AG20443 (cell line): Measurements from ENCODE around the gene GMPPA.

Experiments used
- DNase-seq: peaks from one replicate; pipeline ENCODE4 v3.0.0; 2012; ENCODE audit warnings: low spot score, mixed read lengths

Gene GMPPA

DNA sequence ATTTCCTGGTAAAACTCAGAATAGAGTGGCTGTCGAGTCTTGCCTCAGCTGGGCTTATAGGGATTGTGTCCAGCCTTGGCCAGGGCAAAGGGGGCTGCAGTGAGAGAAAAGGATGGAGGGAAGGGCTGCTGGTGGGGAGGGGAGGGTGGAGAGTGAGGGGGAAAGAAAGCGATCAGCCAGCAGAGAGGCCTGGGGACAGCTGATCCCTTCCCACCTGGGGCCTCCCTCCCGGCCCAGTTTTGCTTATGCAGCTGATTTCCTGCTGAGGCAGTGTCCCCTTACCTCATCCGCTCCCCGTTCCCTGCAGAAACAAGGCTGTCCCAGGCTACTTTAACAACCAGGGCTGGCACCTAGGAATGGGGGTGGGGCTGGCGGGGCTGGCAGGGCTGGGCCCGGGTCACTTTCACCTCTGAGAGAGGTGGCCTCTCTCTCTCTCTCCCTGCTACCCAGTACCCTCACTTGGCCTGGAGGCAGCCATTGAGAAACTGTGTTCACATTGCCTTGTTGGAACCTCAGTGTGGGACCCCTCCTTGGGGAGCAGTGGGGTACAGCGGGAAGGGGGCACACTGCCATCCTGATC is 12.2 kb upstream of the GMPPA start:
- no peak for DNase-seq

DNA sequence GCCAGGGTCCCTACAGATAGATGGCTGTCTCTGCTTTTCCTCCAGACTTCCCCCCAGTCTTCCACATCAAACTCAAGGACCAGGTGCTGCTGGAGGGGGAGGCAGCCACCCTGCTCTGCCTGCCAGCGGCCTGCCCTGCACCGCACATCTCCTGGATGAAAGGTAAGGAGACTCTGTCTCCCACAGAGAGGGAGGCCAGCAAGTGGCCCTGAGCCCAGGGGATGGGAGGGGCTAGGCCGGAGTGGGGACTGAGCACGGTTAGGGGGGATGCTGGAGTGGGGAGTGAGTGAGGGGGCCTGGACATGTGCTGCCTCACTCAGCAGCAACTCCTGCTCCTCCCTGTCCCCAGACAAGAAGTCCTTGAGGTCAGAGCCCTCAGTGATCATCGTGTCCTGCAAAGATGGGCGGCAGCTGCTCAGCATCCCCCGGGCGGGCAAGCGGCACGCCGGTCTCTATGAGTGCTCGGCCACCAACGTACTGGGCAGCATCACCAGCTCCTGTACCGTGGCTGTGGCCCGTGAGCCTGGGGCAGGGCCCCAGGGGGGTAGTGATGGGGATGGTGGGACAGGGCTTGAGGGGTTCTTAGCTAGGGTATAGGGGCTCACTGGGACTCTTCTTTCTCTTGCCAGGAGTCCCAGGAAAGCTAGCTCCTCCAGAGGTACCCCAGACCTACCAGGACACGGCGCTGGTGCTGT is 10.4 kb upstream of the GMPPA start:
- DNase-seq: no peak

DNA sequence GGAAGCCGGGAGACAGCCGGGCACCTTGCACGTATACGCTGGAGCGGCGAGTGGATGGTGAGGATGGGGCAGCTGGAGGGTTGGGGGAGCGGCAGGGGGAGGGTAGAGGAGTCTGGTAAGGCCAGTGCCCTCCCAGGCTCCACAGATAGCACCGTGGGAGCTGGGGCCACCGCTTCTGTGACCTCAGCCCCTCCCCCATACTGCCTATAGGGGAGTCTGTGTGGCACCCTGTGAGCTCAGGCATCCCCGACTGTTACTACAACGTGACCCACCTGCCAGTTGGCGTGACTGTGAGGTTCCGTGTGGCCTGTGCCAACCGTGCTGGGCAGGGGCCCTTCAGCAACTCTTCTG is 9.9 kb upstream of the GMPPA start:
- no peak for DNase-seq

DNA sequence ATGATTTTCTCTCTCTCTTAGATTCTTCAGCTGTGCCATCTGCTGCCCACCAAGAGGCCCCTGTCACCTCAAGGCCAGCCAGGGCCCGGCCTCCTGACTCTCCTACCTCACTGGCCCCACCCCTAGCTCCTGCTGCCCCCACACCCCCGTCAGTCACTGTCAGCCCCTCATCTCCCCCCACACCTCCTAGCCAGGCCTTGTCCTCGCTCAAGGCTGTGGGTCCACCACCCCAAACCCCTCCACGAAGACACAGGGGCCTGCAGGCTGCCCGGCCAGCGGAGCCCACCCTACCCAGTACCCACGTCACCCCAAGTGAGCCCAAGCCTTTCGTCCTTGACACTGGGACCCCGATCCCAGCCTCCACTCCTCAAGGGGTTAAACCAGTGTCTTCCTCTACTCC is 9.4 kb upstream of the GMPPA start:
- DNase-seq: no peak

DNA sequence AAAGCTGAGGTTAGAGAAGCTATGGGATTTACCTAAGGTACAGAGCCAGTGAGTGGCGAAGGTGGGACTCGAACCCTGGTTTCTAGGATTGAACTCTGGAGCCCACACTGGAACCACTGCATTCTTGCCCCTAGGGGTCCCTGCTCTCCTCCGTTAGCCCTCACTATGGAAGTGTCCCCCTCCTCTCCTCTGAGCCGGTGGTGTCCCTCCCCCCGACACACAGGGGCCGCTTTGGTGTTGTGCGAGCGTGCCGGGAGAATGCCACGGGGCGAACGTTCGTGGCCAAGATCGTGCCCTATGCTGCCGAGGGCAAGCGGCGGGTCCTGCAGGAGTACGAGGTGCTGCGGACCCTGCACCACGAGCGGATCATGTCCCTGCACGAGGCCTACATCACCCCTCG is 8.5 kb upstream of the GMPPA start:
- DNase-seq: no peak

DNA sequence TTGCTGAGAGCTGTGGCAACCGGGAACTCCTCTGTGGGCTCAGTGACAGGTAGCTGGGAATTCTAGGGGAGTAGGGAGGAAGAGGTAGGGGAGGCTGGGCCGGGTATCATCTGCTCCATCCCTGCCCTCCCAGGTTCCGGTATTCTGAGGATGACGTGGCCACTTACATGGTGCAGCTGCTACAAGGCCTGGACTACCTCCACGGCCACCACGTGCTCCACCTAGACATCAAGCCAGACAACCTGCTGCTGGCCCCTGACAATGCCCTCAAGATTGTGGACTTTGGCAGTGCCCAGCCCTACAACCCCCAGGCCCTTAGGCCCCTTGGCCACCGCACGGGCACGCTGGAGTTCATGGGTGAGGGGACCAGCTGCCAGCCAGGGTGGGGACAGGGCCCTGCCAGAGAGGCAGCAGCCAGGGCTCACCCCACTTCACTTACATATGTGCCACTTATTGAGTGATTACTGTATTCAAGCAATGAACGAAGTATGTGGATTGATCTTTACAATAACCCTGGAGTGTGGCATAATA is 8.0 kb upstream of the GMPPA start:
- no peak for DNase-seq

DNA sequence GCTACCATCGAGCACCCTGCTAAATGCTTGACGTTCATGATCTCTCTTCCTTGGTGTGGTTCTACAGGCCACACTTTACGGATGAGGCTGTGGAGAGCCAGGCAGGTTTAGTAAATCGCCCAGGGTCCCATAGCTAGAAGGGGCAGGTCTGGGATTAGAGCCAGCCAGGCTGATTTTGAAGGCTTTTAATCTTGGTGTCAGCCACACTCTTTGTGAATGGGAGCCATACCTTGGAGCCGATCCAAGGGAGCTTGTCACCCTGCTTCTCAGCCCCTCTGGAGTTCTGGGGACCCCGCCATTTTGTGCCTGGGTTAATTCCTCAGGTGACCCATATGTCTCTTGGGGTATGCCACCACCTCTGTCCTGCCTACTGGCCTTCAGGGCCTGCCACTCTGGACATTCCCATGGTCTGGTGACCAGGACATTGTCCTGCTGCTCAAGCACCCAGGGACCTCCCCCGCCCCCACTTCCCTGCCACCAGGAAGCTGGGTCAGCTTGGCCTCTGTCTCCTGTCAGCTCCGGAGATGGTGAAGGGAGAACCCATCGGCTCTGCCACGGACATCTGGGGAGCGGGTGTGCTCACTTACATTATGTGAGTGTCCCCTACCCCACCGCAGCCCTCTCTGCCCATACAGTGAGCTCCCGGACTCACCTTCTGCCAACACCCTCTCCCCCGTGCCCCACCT is 7.3 kb upstream of the GMPPA start:
- DNase-seq: no peak

DNA sequence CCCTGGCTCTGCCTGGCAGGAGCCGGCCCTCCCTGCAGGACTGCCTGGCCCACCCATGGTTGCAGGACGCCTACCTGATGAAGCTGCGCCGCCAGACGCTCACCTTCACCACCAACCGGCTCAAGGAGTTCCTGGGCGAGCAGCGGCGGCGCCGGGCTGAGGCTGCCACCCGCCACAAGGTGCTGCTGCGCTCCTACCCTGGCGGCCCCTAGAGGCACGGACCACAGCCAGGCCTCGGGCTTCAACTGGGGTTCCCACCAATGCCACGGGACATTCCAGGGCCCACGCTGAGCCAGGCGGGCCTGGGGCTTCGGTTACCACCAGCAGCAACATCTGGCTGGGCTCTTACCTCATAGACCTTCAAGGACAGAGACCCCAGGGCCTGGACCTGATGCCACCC is 6.1 kb upstream of the GMPPA start:
- no peak for DNase-seq

DNA sequence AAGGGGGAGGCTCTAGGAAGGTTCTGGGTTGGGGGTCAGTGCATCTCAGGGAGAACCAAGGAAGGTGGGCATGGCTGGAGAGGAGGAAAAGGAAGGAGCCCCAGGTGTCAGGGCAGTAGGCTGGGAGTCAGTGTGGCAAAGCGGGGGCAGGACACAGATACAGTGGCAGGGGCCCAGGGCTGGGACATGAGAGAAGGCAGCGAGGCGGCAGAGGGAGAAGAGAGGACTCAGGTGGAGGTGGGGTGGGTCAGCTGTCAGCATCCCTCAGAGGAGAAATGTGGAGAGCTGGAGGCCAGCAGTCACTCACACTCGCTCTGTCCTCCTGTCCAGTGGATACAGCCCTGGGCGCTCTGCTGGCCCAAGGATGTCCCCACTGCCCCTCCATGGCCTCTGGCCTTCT is 5.6 kb upstream of the GMPPA start:
- DNase-seq: no peak

DNA sequence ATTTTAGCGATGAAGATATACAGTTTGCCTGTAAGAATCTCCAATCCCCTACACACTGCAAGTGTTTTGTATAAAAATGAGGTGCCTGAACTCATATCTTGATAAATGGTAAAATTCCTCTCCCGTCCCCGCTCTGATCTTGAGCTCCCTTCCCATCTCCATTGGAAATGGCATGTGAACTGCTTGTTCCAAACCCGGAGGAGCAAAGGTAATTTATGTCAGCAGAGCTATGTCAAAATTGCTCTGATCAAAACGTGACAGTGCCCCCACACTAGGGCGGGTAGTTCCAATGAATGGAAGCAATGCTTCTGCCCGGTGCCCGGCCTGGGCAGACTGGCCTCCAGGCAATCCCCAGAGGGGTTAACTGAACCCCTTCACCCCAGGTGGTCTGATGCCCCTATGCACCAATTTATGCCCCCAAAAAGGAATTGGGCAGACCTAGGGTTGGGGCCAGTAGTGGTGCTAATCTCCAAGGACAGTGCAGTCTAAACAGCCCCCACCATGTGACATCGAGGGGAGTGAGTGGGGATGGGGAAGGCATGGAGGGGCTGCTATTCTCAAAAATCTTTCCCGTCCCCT is 3.6 kb upstream of the GMPPA start:
- no peak for DNase-seq

DNA sequence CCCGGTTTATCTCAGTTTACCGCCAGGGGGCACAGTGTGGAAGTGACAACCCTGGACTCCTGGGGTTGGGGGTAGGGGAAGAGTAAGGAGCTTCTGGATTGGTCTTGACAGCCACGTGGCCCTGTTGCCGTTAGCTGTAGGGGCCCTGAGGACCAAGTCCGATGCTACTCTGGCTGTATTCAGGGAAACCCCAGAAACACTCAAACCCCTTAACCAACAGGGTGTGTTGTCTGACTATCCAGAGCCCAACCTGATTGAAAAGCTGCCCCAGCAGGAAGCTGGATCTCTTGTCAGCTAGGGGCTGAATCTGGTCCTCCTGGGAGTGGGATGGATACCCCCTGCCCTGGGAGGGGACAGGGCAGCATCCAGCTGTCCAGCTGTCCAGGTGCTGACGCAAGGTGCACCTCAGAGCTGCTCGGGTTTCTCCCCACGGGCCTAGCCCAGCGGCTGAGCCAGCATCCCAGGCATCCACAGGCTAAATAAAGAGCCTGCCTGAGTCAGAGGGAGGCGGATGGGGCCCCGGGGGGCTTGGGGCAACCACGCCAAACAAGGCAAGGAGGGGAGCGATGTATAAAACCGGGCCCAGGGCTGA is 3.1 kb upstream of the GMPPA start:
- peak; percentile 86 for DNase-seq

DNA sequence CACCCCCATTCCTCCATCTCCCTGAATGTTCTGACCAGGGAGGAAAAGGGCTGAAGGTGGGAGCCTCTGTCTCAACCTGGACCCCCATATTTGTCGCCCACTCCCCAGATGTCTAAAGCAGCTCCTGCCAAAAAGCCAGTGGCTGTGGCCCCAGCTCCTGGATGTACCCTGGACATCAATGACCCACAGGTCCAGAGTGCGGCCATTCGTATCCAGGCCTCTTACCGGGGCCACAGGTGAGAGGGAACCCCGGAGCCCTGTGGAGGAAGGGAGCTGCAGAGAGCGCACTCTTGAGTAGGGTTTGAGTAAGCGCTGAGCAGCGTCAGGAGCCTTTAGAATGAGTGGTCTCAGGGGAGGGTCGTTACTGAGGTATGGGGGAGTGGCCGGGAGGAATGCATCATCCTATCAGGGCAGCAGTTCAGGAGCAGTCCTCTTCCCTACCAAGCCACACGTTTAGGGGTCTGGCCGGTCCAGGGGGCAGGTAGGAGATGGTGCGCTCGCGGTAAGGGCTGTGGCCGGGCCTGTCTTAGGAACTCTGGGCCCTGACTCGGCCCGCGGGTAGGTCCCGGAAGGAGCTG is 2.4 kb upstream of the GMPPA start:
- no peak for DNase-seq

DNA sequence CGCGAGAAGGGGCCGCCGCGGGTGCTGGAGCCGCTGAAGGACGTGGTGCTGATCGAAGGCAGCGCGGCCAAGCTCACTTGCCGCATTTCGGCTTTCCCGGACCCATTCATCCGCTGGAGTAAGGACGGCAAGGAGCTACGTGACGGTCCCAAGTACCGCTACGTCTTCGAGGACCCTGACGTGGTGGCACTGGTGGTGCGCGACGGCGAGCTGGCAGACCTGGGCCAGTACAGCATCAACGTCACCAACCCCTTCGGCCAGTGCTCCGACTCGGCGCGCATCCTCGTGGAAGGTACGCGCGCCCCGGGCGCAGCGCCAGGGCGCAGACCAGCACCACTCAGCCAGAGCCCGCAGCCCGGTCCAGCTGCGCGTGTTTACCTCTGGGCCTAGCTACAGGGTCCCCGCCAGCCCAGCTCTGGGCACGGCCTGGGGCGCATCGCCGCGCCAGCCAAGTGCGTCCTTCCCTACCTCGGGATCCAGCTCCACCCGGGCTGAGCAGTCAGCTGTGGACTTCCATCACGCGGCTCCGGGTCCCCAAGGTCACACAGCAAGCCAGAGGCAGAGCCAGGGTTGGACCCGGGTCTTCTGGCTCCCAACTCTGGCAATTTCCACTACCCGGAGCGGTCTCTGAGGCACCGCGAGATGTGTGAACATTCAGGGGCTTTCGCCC is 1.7 kb upstream of the GMPPA start:
- DNase-seq: no peak

DNA sequence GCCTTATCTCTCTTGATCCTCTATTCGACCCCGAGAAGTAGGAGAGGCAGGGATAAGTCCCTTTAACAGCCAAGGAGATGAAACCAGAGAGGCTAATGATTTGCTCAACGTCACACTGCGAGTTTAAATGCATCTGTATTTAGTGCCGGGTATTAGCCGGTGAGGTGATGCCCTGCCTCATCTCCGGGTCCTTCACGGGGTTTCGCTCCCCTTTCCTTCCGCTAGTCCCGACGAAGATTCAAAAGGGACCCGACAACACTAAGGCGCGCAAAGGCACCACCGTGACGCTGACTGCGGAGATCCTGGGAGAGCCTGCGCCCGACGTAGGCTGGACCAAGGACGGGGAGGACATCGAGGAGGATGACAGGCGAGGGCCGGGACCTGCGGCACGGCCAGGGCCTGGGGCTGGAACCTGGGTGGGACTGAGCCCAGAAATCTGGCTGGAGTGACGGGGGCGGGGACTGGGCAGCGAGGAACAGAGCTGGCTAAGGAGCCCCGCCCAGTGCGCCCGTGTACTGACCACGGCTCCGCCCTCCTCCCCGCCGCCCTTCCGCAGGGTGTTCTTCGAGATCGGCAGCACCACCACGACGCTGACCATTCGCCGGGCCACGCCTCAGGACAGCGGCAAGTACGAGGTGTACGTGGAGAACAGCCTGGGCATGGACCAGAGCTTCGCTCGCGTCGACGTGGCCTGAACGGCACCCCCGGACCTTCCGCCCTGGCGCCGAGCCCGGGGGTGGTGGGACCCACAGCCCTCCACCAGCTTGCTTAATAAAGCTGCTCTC is 1.0 kb upstream of the GMPPA start:
- DNase-seq: peak; percentile 95

DNA sequence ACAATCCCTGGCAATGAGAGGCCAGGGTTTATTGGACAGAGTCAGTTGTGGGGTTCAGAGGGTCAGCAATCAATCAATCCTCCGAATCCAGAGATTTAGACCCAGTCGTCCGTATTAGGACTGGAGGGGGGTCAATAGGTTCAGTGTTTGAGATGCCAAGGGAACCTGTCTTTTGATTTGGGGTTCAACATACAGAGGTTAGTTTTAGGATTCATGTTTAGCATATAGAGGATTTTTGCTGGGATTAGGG is 292 bp downstream of the GMPPA start:
- no peak for DNase-seq

DNA sequence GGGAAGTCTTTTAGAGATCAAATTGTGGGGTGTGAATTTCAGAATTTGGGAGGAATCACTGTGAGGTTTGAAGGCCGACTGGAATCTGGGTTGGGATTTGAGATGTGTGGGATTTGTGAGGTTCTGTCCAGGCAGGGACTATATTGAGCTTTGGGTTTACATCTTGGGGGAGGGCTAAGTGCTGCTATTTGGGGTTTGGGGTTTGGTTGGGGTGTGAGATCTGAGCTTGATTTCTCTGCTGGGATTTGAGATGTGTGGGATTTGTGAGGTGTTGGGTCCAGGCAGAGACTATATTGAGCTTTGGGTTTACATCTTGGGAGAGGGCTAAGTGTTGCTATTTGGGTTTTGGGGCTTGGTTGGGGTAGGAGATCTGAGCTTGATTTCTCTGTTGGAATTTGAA is 864 bp downstream of the GMPPA start:
- no peak for DNase-seq

DNA sequence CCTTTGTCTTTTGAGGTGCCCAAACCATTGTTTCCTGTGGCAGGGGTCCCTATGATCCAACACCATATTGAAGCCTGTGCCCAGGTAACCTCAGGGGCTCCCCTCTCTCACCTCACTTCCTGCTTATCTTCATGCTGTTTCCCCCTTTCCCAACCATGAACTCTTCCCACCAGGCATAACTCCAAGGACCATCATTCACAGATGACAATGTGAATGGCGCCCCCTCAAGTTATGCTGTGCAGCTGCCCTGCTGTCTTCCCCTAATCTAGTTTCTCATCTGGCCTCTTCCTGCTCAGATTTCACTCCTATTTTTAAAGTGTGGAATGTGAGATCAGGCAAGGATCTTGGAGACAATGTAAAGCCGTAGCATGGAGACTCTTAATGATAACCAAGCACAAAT is 1.4 kb downstream of the GMPPA start:
- DNase-seq: no peak

DNA sequence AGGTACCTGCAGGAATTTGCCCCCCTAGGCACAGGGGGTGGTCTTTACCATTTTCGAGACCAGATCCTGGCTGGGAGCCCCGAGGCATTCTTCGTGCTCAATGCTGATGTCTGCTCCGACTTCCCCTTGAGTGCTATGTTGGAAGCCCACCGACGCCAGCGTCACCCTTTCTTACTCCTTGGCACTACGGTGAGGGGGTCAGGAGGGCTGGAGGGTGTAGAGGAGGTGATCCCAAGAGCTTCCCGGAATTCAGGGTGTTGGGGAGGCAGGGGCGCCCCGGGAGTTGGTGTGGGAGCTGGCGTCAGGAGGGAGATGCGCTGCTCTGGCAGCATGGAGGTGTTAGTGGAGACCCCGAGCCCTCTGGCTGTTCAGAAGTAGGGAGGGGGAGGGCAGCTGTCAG is 3.2 kb downstream of the GMPPA start:
- no peak for DNase-seq

DNA sequence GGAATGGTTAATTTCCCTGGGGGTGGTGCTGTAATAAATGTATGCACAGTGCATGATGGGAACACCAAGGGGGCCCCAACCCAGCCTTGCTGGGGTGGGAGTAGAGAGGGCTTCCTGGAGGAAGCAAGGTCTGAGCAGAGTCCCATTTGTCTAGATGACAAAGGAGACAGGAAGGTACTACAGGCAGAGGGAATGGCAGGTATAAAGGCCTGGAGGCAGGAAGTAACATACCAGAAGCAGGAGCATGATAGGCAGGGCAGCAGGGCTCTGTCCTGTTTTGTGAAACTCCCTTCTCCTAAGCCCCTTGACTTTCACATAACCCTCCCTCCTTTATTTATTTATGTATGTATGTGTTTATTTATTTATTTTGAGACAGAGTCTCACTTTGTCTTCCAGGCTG is 3.9 kb downstream of the GMPPA start:
- DNase-seq: no peak

DNA sequence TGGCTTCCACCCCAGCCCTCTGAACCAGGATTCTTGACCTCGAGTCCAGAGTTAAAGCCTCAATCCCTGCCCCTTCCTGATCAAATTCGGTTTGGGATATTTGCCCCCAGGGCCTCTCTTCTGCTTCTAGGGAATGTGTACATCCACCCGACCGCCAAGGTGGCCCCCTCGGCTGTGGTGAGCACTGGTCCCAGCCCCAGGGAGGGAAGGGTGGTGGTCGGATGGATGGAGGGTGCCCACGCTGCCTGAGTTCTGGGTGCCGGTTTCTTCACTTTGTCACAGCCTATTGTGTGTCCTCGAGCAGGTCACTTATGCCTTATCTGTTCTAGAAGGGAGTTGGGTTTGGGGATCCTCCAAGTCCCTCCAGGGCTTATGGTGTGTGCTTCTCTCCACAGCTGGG is 6.9 kb downstream of the GMPPA start:
- no peak for DNase-seq

DNA sequence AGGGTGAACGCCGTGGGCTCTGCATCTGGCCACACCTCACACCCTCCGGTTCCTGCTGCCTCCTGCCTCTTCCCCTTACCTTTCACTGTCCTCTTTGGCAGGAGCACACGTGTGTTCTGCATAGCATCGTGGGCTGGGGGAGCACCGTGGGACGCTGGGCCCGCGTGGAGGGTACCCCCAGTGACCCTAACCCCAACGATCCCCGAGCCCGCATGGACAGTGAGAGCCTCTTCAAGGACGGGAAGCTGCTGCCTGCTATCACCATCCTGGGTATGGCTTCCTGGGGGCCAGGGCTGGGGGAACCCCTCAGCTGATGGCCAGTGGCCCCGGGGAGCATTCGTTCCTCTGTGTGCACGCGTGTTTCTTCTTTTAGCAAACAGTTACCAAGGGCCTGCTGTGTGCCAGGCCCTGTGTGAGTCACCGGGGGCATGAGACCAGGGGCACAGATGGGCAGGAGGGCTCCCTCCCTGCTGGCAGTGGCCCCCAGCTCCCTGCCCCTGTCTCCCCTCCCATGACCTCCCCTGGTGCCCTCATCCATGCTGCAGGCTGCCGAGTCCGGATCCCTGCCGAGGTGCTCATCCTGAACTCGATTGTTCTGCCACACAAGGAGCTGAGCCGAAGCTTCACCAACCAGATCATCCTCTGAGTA is 7.6 kb downstream of the GMPPA start:
- DNase-seq: no peak
